SU-DHL-6 (cell line): ENCODE results near the gene GATAD2A.

Experiments used
- H2AFZ ChIP-seq: fragments of 200-600 bp; sonication (generic); 2 replicates; pipeline ENCODE4 v1.6.1; 2014; ENCODE audit warnings: low read depth, mild to moderate bottlenecking, moderate library complexity, mixed read lengths, antibody characterized with exemption, low read length; ENCODE audit not compliant: severe bottlenecking
- H3F3A ChIP-seq: fragments of 200-600 bp; shearing (Covaris generic); 2 replicates; pipeline ENCODE4 v1.6.0; 2016; ENCODE audit warnings: antibody characterized with exemption, mild to moderate bottlenecking; ENCODE audit not compliant: insufficient read depth
- H3K27ac ChIP-seq: fragments of 200-600 bp; sonication (generic); 2 replicates; pipeline ENCODE4 v1.5.1; 2016; ENCODE audit warnings: low read depth, mild to moderate bottlenecking, low read length, moderate library complexity, mixed read lengths
- H3K27me3 ChIP-seq: fragments of 200-600 bp; sonication (generic), shearing (Covaris generic); 2 replicates; pipeline ENCODE4 v1.6.0; 2014; ENCODE audit warnings: mild to moderate bottlenecking, low read length
- H3K36me3 ChIP-seq: fragments of 200-600 bp; sonication (generic); 2 replicates; pipeline ENCODE4 v1.6.1; 2014; ENCODE audit warnings: mild to moderate bottlenecking, low read length, mixed read lengths
- H3K4me2 ChIP-seq: fragments of 300-600, 200-600 bp; shearing (Covaris generic), sonication (generic); 2 replicates; pipeline ENCODE4 v1.6.0; 2014; ENCODE audit warnings: low read length, low read depth, mild to moderate bottlenecking; ENCODE audit not compliant: poor library complexity, severe bottlenecking
- H3K4me3 ChIP-seq: fragments of 200-600 bp; sonication (generic); 2 replicates; pipeline ENCODE4 v1.5.1; 2014; ENCODE audit warnings: antibody characterized with exemption, low read length, mild to moderate bottlenecking, mixed read lengths; ENCODE audit not compliant: insufficient read depth, poor library complexity, severe bottlenecking
- H3K79me2 ChIP-seq: fragments of 200-600 bp; sonication (generic); 2 replicates; pipeline ENCODE4 v1.6.1; 2014; ENCODE audit warnings: mild to moderate bottlenecking, low read length, moderate library complexity; ENCODE audit not compliant: insufficient read depth
- H3K9ac ChIP-seq: fragments of 200-600 bp; sonication (generic); 2 replicates; pipeline ENCODE4 v1.7.0; 2014; ENCODE audit warnings: mild to moderate bottlenecking, low read length
- H3K9me2 ChIP-seq: fragments of 200-600 bp; sonication (generic); replicated peaks from 2 replicates; pipeline ENCODE4 v1.6.1; 2014; ENCODE audit warnings: low read length; ENCODE audit not compliant: insufficient read depth
- H3K9me3 ChIP-seq: fragments of 200-600 bp; sonication (generic); 2 replicates; pipeline ENCODE4 v1.6.1; 2014; ENCODE audit warnings: low read length, mixed read lengths; ENCODE audit not compliant: insufficient read depth
- H4K20me1 ChIP-seq: fragments of 200-600 bp; sonication (generic); 2 replicates; pipeline ENCODE4 v1.6.1; 2014; ENCODE audit warnings: low read depth, mild to moderate bottlenecking, antibody characterized with exemption, low read length, moderate library complexity, mixed read lengths
- EZH2phosphoT487 ChIP-seq: fragments of 200-600 bp; sonication (generic), shearing (Covaris generic); conservative IDR thresholded peaks from 2 replicates; pipeline ENCODE4 v1.6.1; 2018; ENCODE audit warnings: mild to moderate bottlenecking, antibody characterized with exemption, low read length, moderate library complexity, mixed read lengths
- TF ChIP-seq, protein P1 (sequence below): fragments of 200-600 bp; sonication (generic); IDR thresholded peaks from one replicate; pipeline ENCODE4 v1.5.1; 2017; ENCODE audit warnings: antibody characterized with exemption, mild to moderate bottlenecking, low read length, moderate library complexity; ENCODE audit not compliant: insufficient read depth, poor library complexity, severe bottlenecking

GATAD2A gene

DNA sequence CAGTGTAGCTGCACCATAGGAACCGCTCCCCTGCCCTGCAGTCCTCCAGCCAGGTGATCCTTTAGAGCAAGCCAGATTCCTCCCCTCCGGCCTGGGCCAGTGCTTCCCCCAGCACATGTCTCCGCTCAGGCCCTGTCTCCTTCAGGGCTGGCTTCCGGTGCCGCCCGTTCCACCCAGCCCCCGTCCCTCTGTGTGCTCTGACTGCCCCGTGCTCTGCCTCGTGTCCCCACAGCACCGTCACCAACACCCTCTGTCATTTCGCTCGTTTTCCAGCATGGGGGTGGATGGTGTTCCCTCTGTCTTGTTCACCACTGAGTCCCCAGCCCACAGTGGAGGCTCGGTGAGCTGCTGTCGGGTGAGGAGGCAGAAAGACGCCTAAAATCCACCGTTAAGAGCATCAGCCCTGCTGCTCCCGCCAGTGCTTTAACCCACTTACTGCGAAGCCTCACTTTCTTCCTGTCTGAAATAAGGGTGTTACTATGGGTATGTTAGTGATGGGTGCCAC lies 55.3 kb downstream of the GATAD2A start:
- peak overlapping the region; percentile 69 for H3K27ac ChIP-seq
- H3K36me3 ChIP-seq, result peaks cover 13% of the 10 kb centered on the region
- H3K79me2 ChIP-seq, result peaks cover 96% of the 10 kb centered on the region
- peak overlapping the region; percentile 45 for H3K4me2 ChIP-seq
- peak overlapping the region; percentile 40 for H3K9ac ChIP-seq
- no peaks in the 10 kb centered on the region for H3K9me3 ChIP-seq
- no peaks in the 10 kb centered on the region for H3K9me2 ChIP-seq
- peaks cover 13% of the 10 kb centered on the region; the same call in 1 of the 2 replicates for H3F3A ChIP-seq
- H4K20me1 ChIP-seq, result peaks cover 4% of the 10 kb centered on the region; the same call in 1 of the 2 replicates
- TF ChIP-seq EZH2phosphoT487, result no peak
- TF ChIP-seq, protein P1, sequence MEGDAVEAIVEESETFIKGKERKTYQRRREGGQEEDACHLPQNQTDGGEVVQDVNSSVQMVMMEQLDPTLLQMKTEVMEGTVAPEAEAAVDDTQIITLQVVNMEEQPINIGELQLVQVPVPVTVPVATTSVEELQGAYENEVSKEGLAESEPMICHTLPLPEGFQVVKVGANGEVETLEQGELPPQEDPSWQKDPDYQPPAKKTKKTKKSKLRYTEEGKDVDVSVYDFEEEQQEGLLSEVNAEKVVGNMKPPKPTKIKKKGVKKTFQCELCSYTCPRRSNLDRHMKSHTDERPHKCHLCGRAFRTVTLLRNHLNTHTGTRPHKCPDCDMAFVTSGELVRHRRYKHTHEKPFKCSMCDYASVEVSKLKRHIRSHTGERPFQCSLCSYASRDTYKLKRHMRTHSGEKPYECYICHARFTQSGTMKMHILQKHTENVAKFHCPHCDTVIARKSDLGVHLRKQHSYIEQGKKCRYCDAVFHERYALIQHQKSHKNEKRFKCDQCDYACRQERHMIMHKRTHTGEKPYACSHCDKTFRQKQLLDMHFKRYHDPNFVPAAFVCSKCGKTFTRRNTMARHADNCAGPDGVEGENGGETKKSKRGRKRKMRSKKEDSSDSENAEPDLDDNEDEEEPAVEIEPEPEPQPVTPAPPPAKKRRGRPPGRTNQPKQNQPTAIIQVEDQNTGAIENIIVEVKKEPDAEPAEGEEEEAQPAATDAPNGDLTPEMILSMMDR, result no peak
- H3K4me3 ChIP-seq, result no peak overlapping the region
- no peaks in the 10 kb centered on the region for H3K27me3 ChIP-seq
- no peak overlapping the region for H2AFZ ChIP-seq

- Histone ChIP-seq H3K27me3 (no peaks in the 10 kb centered on the region), H2AFZ (no peak overlapping the region), H3K9me2 (no peaks in the 10 kb centered on the region), H3K4me3 (no peak overlapping the region), H3K9me3 (peaks cover 3% of the 10 kb centered on the region; the same call in 1 of the 2 replicates), H3K79me2 (peaks cover 98% of the 10 kb centered on the region), H3F3A (peaks cover 13% of the 10 kb centered on the region; the same call in 1 of the 2 replicates), H3K36me3 (peaks cover 17% of the 10 kb centered on the region), H4K20me1 (peaks cover 4% of the 10 kb centered on the region; the same call in 1 of the 2 replicates), H3K27ac (no peak overlapping the region), H3K9ac (no peak overlapping the region), H3K4me2 (no peak overlapping the region)
- TF ChIP-seq, protein P1, result no peak
These were observed 55.8 kb downstream of the GATAD2A start for GRCh38 chr19:19461306-19461670.

DNA sequence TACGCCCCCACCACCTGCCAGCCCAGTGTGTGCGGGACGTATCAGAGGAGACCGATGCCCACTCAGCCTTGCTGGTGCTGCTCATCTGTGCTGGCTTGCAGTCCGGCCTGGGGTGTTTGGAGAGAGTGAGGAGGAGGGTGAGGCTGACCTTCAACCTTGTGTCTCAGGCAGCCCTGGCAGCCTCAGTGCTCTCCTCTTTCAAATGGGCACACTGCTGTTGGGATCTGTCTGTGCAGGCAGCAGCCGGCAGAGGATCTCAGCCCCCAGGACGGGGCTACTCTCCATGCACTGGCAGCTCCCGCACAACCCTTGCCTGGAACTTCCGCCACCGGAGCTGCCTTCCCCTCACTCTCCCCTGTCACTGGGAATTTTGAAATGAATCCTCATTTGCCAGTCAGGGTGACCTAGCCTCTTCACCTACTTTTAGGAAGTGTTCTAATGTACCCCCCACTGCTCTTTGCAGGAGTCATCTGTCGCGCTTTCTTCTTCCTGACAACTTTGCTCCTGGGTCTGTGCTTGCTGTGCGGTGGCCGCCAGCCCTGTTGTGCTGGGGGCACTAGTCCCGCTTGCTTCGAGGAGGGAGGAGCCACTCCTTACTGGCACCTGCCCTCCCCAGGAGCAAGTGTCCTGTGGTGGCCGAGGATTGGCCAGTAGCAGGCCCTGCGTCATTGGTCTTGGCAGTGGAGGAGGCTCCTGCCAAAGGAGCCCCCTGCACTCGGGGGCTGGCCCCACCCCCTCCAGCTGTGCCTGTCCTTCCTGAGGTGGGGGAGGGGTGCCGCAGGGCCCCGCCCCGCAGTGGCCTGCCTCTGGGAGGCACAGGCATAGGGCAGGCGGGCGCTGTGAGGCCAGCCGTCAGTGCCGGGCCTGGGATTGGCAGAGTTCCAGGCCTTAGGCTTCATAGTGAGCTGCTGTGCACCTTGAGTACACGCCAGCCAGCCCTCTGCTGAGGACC lies 56.5 kb downstream of the GATAD2A start:
- H3K4me2 ChIP-seq, result no peak overlapping the region
- H3K79me2 ChIP-seq, result peaks cover 97% of the 10 kb centered on the region
- peaks cover 24% of the 10 kb centered on the region for H3K36me3 ChIP-seq
- no peak overlapping the region for H3K27ac ChIP-seq
- H4K20me1 ChIP-seq, result peaks cover 4% of the 10 kb centered on the region; the same call in 1 of the 2 replicates
- H3K4me3 ChIP-seq, result no peak overlapping the region
- no peaks in the 10 kb centered on the region for H3K9me2 ChIP-seq
- H3K9me3 ChIP-seq, result peaks cover 8% of the 10 kb centered on the region; the same call in 1 of the 2 replicates
- peaks cover 13% of the 10 kb centered on the region; the same call in 1 of the 2 replicates for H3F3A ChIP-seq
- H3K9ac ChIP-seq, result no peak overlapping the region
- no peaks in the 10 kb centered on the region for H3K27me3 ChIP-seq
- no peak overlapping the region for H2AFZ ChIP-seq
- no peak for TF ChIP-seq EZH2phosphoT487
- TF ChIP-seq, protein P1, result no peak
